Neural cell (in vitro differentiated cells): ENCODE data around the gene ZNF862. TPM values are rescaled to one million over a fixed set of nuclear protein-coding genes. Genes with fewer than 3 reads are reported as not detected.

Experiments
- H2AFZ ChIP-seq: fragments of 200-600, 300-800 bp; sonication (generic), shearing (Covaris generic); 2 replicates; pipeline ENCODE4 v1.6.0; 2014; ENCODE audit warnings: low read depth, mild to moderate bottlenecking, antibody characterized with exemption, low read length, moderate library complexity
- H3F3A ChIP-seq: fragments of 200-600 bp; shearing (Covaris generic); 2 replicates; pipeline ENCODE4 v1.6.1; 2016; ENCODE audit warnings: mild to moderate bottlenecking, moderate library complexity, mixed read lengths, antibody characterized with exemption, low read length; ENCODE audit not compliant: insufficient read depth, poor library complexity, severe bottlenecking
- H3K27ac ChIP-seq: fragments of 200-600, 300-800 bp; sonication (generic), shearing (Covaris generic); 2 replicates; pipeline ENCODE4 v1.5.1; 2014; ENCODE audit warnings: mild to moderate bottlenecking, low read length, moderate library complexity
- H3K27me3 ChIP-seq: fragments of 300-800, 200-600 bp; sonication (generic), shearing (Covaris generic); 2 replicates; pipeline ENCODE4 v1.6.0; 2014; ENCODE audit warnings: mild to moderate bottlenecking, low read depth, low read length, moderate library complexity; ENCODE audit not compliant: insufficient read depth
- H3K36me3 ChIP-seq: fragments of 300-800, 200-600 bp; sonication (generic), shearing (Covaris generic); 2 replicates; pipeline ENCODE4 v1.5.1; 2014; ENCODE audit warnings: mild to moderate bottlenecking, antibody characterized with exemption, low read length, moderate library complexity; ENCODE audit not compliant: insufficient read depth
- H3K4me2 ChIP-seq: fragments of 300-800, 200-600 bp; sonication (generic), shearing (Covaris generic); 2 replicates; pipeline ENCODE4 v1.6.0; 2014; ENCODE audit warnings: mild to moderate bottlenecking, low read length
- H3K4me3 ChIP-seq: fragments of 300-800, 200-600 bp; sonication (generic), shearing (Covaris generic); 2 replicates; pipeline ENCODE4 v1.5.1; 2014; ENCODE audit warnings: mild to moderate bottlenecking, low read length, moderate library complexity
- H3K79me2 ChIP-seq: fragments of 200-600 bp; shearing (Covaris generic); replicated peaks from 2 replicates; pipeline ENCODE4 v1.6.0; 2014; ENCODE audit warnings: mild to moderate bottlenecking, low read length, moderate library complexity; ENCODE audit not compliant: insufficient read depth
- H3K9ac ChIP-seq: fragments of 300-800, 200-600 bp; sonication (generic), shearing (Covaris generic); 2 replicates; pipeline ENCODE4 v1.6.1; 2016; ENCODE audit warnings: mild to moderate bottlenecking, low read length, mixed read lengths
- H3K9me2 ChIP-seq: fragments of 200-600 bp; shearing (Covaris generic); 2 replicates; pipeline ENCODE4 v1.6.1; 2016; ENCODE audit warnings: mild to moderate bottlenecking, low read length, mixed read lengths; ENCODE audit not compliant: insufficient read depth
- H3K9me3 ChIP-seq: fragments of 200-600, 300-800 bp; sonication (generic), shearing (Covaris generic); 2 replicates; pipeline ENCODE4 v1.6.1; 2016; ENCODE audit warnings: mild to moderate bottlenecking, mixed run types, low read length, moderate library complexity, mixed read lengths
- H4K20me1 ChIP-seq: fragments of 200-600 bp; shearing (Covaris generic); 2 replicates; pipeline ENCODE4 v1.6.1; 2016; ENCODE audit warnings: mild to moderate bottlenecking, mixed run types; ENCODE audit not compliant: insufficient read depth
- EP300 ChIP-seq: fragments of 450-650 bp; conservative IDR thresholded peaks from 2 replicates; pipeline ENCODE4 v1.6.1; 2014; ENCODE audit warnings: antibody characterized with exemption, mild to moderate bottlenecking, moderate library complexity; ENCODE audit not compliant: poor library complexity, severe bottlenecking
- EZH2 ChIP-seq: fragments of 200-600, 300-800 bp; shearing (Covaris generic), sonication (generic); IDR thresholded peaks from 2 replicates; pipeline ENCODE4 v1.6.1; 2014; ENCODE audit warnings: antibody characterized with exemption, low read length, borderline replicate concordance, mild to moderate bottlenecking; ENCODE audit not compliant: insufficient read depth, poor library complexity, severe bottlenecking
- MXI1 ChIP-seq: fragments of 450-650 bp; conservative IDR thresholded peaks from 2 replicates; pipeline ENCODE4 v1.6.1; 2014; ENCODE audit warnings: antibody characterized with exemption, mild to moderate bottlenecking; ENCODE audit not compliant: poor library complexity, severe bottlenecking
- POLR2AphosphoS5 ChIP-seq: IDR thresholded peaks from 2 replicates; pipeline ENCODE4 v1.6.1; 2012
- RAD21 ChIP-seq: fragments of 450-650 bp; conservative IDR thresholded peaks from 2 replicates; pipeline ENCODE4 v1.6.1; 2014; ENCODE audit warnings: antibody characterized with exemption, mild to moderate bottlenecking, moderate library complexity
- SMC3 ChIP-seq: fragments of 450-650 bp; conservative IDR thresholded peaks from 2 replicates; pipeline ENCODE4 v1.6.1; 2014; ENCODE audit warnings: antibody characterized with exemption, mild to moderate bottlenecking, moderate library complexity; ENCODE audit not compliant: poor library complexity
- TAF1 ChIP-seq: IDR thresholded peaks from 2 replicates; pipeline ENCODE4 v1.6.1; 2012; ENCODE audit warnings: low read depth
- polyA plus RNA-seq: library from polyadenylated mRNA; depleted of rRNA; stranded (reverse); fragments of >200 nt; gene quantifications from 2 replicates; pipeline ENCODE4 v1.2.3, GENCODE V29; 2014
- TF ChIP-seq, protein P1 (sequence below): fragments of 450-650 bp; IDR thresholded peaks from 2 replicates; pipeline ENCODE4 v1.5.1; 2014; ENCODE audit warnings: antibody characterized with exemption, mild to moderate bottlenecking, moderate library complexity; ENCODE audit not compliant: poor library complexity, severe bottlenecking
- TF ChIP-seq, protein P2 (sequence below): IDR thresholded peaks from 2 replicates; pipeline ENCODE4 v1.6.1; 2012; ENCODE audit warnings: borderline replicate concordance

The ZNF862 gene
- polyA plus RNA-seq, 1 donor from 2014 or later: 19.0 TPM

DNA sequence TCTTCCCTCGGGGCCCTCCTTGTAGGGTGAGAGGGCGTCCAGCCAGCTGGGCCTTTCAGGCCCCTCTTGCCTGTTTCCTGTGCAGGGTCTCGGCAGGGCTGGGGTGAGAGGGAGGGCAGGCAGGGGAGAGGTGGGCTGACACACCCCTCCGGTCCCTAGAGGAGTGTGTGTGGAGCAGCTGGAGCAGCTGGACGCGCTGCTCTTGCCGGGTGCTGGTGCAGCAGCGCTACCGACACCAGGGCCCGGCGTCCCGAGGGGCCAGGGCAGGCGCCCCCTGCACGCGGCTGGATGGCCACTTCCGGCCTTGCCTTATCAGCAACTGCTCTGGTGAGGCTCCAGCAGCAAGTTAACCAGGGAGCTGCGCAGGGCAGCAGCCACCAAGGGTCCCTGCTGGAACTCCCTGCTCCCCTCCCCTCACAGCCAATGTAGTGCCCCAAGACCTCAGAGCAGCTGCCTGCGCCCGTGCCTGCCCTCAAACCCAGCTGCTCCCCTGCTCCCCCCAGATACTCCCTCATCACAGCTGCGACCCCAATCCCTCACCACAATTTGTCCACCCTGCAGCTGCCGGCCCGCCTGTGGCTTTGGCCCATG lies 15.7 kb upstream of the ZNF862 start:
- H3K4me3 ChIP-seq: no peak overlapping the region
- H3K9me3 ChIP-seq: no peaks in the 10 kb centered on the region
- no peaks in the 10 kb centered on the region for H3F3A ChIP-seq
- H3K79me2 ChIP-seq: no peaks in the 10 kb centered on the region
- TF ChIP-seq SMC3 (no peak), EZH2 (no peak), EP300 (no peak), POLR2AphosphoS5 (no peak), MXI1 (no peak), RAD21 (no peak), TAF1 (no peak)
- TF ChIP-seq, protein P1, sequence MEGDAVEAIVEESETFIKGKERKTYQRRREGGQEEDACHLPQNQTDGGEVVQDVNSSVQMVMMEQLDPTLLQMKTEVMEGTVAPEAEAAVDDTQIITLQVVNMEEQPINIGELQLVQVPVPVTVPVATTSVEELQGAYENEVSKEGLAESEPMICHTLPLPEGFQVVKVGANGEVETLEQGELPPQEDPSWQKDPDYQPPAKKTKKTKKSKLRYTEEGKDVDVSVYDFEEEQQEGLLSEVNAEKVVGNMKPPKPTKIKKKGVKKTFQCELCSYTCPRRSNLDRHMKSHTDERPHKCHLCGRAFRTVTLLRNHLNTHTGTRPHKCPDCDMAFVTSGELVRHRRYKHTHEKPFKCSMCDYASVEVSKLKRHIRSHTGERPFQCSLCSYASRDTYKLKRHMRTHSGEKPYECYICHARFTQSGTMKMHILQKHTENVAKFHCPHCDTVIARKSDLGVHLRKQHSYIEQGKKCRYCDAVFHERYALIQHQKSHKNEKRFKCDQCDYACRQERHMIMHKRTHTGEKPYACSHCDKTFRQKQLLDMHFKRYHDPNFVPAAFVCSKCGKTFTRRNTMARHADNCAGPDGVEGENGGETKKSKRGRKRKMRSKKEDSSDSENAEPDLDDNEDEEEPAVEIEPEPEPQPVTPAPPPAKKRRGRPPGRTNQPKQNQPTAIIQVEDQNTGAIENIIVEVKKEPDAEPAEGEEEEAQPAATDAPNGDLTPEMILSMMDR: no peak
- TF ChIP-seq, protein P2, sequence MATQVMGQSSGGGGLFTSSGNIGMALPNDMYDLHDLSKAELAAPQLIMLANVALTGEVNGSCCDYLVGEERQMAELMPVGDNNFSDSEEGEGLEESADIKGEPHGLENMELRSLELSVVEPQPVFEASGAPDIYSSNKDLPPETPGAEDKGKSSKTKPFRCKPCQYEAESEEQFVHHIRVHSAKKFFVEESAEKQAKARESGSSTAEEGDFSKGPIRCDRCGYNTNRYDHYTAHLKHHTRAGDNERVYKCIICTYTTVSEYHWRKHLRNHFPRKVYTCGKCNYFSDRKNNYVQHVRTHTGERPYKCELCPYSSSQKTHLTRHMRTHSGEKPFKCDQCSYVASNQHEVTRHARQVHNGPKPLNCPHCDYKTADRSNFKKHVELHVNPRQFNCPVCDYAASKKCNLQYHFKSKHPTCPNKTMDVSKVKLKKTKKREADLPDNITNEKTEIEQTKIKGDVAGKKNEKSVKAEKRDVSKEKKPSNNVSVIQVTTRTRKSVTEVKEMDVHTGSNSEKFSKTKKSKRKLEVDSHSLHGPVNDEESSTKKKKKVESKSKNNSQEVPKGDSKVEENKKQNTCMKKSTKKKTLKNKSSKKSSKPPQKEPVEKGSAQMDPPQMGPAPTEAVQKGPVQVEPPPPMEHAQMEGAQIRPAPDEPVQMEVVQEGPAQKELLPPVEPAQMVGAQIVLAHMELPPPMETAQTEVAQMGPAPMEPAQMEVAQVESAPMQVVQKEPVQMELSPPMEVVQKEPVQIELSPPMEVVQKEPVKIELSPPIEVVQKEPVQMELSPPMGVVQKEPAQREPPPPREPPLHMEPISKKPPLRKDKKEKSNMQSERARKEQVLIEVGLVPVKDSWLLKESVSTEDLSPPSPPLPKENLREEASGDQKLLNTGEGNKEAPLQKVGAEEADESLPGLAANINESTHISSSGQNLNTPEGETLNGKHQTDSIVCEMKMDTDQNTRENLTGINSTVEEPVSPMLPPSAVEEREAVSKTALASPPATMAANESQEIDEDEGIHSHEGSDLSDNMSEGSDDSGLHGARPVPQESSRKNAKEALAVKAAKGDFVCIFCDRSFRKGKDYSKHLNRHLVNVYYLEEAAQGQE: no peak
- H3K9ac ChIP-seq: no peak overlapping the region
- H2AFZ ChIP-seq: no peak overlapping the region
- H3K4me2 ChIP-seq: no peak overlapping the region
- H3K27me3 ChIP-seq: no peaks in the 10 kb centered on the region
- H3K27ac ChIP-seq: no peak overlapping the region
- no peaks in the 10 kb centered on the region for H3K36me3 ChIP-seq
- no peaks in the 10 kb centered on the region for H3K9me2 ChIP-seq
- H4K20me1 ChIP-seq: no peaks in the 10 kb centered on the region

DNA sequence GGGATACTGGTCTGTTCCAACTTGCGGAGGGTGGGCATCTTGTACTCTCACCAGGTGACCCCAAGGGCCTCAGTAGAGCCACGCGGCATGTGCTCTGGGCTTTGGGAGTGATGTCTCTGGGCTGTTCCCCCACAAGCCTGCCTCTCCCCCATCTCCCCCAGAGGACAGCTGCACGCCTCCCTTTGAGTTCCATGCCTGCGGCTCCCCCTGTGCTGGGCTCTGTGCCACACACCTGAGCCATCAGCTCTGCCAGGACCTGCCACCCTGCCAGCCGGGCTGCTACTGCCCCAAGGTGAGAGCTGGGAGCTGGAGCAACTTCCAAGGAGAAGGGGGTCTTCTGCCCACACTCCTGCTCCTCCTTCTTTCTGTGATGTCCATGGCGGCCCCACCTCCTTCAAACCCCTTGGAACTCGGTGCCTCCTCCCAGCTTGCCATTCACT lies 15.0 kb upstream of the ZNF862 start:
- H3K9me2 ChIP-seq: no peaks in the 10 kb centered on the region
- no peaks in the 10 kb centered on the region for H3K79me2 ChIP-seq
- H3K4me2 ChIP-seq: no peak overlapping the region
- no peak overlapping the region for H3K27ac ChIP-seq
- no peaks in the 10 kb centered on the region for H3K9me3 ChIP-seq
- no peak overlapping the region for H3K4me3 ChIP-seq
- H3K36me3 ChIP-seq: no peaks in the 10 kb centered on the region
- no peak overlapping the region for H2AFZ ChIP-seq
- no peak overlapping the region for H3K9ac ChIP-seq
- no peaks in the 10 kb centered on the region for H4K20me1 ChIP-seq
- H3F3A ChIP-seq: no peaks in the 10 kb centered on the region
- no peaks in the 10 kb centered on the region for H3K27me3 ChIP-seq
- no peak for TF ChIP-seq EZH2
- TF ChIP-seq, protein P2: no peak
- no peak for TF ChIP-seq RAD21
- no peak for TF ChIP-seq SMC3
- TF ChIP-seq TAF1: no peak
- no peak for TF ChIP-seq EP300
- TF ChIP-seq, protein P1: no peak
- TF ChIP-seq POLR2AphosphoS5: no peak
